ENCODE measurements around the gene GAB2.
"Not testable (repeated sequence)": the region's sequence is repeated elsewhere in the genome, so short reads cannot be mapped to it uniquely, and the experiment has no call there.

The GAB2 gene

DNA sequence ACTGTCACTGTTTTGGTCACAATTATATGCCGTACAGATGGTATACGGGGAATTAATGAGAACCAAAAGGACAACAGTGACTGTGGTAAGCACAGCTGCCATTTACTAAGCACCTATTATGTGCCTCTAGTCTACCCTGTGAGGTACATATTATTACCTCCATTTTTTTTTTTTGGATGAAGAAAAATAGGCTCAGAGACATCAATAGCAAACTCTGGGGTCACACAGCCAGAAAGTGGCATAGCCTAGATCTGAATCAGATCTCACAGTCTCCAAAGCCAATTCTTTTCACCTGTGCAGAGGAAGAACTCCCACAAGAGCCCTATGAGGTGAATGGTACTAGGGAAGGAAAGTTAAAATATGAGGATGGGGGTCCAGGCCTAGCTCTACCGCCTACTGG is 160.0 kb downstream of the GAB2 start:
- in situ Hi-C loops (cut with MboI; ENCODE audit: low sequenced_read_pairs) = no loop called here

DNA sequence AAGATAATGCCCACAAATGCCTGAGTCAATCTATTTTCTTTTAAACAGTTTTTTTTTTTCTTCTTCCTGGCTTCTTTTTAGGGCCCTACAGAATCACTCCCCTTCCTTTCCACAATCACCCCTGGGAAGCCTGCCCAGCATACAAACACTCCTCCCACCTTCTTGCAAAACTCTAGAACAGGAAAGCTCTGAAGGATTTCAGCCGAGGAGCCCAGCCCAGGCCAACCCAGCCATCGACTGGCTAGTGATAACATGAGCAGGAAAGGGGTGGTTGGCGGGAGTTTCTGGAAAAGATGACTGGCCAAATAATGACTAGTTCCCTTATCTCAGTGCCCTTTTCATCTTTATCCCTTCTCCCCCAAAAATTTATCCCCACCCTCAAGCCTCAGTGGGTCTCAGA is 160.7 kb downstream of the GAB2 start:
- in situ Hi-C loops (cut with MboI; ENCODE audit: low sequenced_read_pairs) = no loop called here

DNA sequence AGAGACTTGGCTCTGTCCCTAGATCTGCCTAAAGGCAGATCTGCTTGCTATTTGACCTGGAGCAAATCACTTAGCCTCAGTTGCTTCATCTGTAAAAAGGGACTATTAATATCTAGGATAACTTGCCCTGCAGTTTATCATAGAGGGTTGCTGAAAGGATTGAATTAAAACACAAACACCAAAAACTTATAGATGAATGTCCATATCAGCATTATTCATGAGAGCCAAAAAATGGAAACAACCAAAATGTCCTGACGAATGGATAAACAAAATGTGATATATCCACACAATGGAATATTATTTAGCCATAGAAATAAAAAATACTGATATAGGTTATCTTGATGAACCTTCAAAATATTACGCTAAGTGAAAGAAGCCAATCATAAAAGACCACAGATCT is 161.7 kb downstream of the GAB2 start:
- in situ Hi-C loops (cut with MboI; ENCODE audit: low sequenced_read_pairs) = no loop called here

GRCh38 chr11:78254268-78254667 is 163.4 kb downstream of the GAB2 start:
- in situ Hi-C loops (cut with MboI; ENCODE audit: low sequenced_read_pairs) = no loop called here

DNA sequence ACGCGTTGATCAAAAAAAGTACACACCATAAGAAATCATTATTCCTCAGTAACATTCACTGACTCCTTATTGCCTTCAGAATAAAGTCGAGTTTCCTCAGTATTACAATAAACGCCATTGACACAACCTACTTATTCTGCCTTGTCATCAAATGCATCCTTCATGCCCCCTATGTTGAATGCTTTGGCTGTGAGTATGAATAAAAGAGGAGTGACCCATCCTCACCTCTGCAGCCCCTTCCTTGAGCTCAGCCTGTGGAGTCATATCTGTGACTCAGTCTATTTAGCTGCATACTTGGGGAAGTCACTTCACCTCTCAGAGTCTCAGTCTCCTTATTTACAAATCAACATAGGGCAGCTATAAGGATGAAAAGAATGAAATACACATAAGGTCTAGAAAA is 163.8 kb downstream of the GAB2 start:
- in situ Hi-C loops (cut with MboI; ENCODE audit: low sequenced_read_pairs) = no loop called here

DNA sequence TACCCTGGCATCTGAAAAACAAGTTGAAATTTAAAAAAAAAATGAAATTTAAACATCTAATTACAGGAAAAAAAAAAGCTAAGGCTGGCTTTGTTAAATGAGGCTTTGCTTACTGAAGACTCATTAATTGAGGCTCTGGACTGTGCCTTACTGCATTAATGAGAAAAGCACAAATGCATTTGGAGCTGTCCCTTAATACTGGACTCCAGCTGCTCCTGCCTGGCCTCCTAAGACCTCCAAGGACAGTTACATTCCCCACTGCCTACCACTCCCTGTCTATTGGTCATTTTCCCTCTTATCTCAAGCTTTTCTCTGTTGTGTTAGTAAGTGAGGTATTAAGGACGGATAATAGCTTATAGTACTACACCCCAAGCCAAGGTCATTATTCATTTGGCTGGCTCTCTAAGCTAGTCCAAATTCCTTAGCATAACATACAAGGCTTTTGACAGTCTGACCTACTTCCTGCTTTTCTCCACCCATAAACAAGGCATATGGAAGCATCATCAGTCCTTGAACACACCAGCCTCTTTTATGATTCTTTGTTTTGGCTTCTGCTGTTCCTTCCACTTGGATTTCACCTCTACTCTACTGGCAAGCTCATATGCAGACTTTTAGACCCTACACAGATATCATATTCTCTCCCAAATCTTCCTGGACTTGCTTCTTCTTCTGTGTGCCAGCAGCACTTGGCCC is 166.4 kb downstream of the GAB2 start:
- in situ Hi-C loops (cut with MboI; ENCODE audit: low sequenced_read_pairs) = no loop called here

GRCh38 chr11:78250099-78250498 is 167.5 kb downstream of the GAB2 start:
- in situ Hi-C loops (cut with MboI; ENCODE audit: low sequenced_read_pairs) = no loop called here

GRCh38 chr11:78248903-78249302 is 168.7 kb downstream of the GAB2 start:
- in situ Hi-C loops (cut with MboI; ENCODE audit: low sequenced_read_pairs) = no loop called here

GRCh38 chr11:78248191-78248590 is 169.4 kb downstream of the GAB2 start:
- in situ Hi-C loops (cut with MboI; ENCODE audit: low sequenced_read_pairs) = no loop called here

GRCh38 chr11:78244546-78245255 is 172.9 kb downstream of the GAB2 start:
- in situ Hi-C loops (cut with MboI; ENCODE audit: low sequenced_read_pairs) = no loop called here

GRCh38 chr11:78244080-78244479 is 173.5 kb downstream of the GAB2 start:
- in situ Hi-C loops (cut with MboI; ENCODE audit: low sequenced_read_pairs) = no loop called here

GRCh38 chr11:78241475-78241874 is 176.1 kb downstream of the GAB2 start:
- in situ Hi-C loops (cut with MboI; ENCODE audit: low sequenced_read_pairs) = no loop called here

DNA sequence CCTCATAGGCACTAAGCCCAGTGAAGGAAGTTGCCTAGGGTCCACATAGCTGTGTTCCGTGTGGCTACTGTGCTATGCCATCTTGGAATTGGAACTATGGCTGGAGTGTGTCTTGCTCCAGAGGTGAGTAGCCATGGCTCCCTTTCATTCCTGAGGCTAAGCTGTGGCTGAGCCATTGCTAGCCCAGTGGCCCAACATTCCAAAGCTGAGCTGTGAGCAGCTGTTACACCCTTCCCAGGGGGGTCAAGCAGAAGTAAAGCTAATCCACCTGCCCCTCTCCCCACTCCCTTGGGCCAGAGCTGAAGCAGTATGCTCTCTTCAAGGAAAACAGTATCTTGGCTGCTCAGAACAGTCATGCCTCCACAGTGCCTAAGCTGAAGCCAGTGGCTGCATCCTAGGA is 177.8 kb downstream of the GAB2 start:
- in situ Hi-C loops (cut with MboI; ENCODE audit: low sequenced_read_pairs) = no loop called here

DNA sequence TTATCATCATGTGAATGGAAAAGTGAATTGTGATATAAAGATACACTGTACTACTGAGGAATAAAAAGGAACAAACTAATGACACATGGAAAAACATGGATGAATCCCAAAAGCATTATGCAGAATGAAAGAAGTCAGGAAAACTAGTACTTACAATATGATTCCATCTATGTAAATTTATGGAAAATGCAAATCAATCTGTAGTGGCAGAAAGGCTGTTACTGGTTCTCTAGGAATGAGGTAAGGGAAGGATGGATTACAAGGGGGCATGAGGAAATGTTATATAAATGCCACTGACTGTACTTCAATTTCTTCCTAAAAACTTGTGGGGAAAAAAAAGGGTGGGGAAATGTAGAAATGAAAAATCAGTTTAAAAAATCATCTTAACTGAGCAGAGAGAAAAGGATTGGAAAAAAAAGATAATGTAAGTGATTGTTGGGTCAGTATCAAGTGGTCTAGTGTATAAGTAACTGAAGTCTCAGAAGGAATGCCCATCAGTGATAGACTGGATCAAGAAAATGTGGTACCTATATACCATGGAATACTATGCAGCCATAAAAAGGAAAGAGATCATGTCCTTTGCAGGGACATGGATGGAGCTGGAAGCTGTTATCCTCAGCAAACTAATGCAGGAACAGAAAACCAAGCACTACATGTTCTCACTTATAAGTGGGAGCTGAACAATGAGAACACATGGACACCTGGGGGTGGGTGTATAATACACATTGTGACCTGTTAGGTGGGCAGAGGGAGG is 180.2 kb downstream of the GAB2 start:
- in situ Hi-C loops (cut with MboI; ENCODE audit: low sequenced_read_pairs) = no loop called here

DNA sequence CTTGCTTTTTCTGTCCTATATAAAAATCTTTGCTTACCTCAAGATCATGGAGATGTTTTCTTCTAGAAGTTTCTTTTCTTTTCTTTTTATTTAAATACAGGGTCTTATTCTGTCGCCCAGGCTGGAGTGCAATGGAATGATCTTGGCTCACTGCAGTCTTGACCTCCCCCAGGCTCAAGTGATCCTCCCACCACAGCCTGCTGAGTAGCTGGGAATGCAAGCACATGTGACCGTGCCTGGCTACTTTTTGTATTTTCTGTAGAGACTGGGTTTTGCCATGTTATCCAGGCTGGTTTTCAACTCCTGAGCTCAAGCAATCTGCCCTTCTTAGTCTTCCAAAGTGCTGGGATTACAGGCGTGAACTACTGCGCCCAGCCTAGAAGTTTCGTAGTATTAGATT is 183.6 kb downstream of the GAB2 start:
- in situ Hi-C loops (cut with MboI; ENCODE audit: low sequenced_read_pairs) = no loop called here

DNA sequence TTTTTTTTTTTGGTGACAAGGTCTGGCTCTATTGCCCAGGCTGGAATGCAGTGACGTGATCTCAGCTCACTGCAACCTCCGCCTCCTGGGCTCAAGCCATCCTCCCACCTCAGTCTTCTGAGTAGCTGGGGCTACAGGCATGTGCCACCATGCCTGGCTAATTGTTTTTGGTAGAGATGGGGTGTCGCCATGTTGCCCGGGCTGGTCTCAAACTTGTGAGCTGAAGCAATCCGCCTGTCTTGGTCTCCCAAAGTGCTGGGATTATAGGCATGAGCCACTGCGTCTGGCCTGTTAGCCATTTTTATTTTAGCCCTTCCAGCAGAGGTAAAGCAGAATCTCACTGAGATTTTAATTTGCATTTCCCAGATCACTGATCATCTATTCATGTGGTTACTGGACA is 184.6 kb downstream of the GAB2 start:
- in situ Hi-C loops (cut with MboI; ENCODE audit: low sequenced_read_pairs) = not testable (repeated sequence)

DNA sequence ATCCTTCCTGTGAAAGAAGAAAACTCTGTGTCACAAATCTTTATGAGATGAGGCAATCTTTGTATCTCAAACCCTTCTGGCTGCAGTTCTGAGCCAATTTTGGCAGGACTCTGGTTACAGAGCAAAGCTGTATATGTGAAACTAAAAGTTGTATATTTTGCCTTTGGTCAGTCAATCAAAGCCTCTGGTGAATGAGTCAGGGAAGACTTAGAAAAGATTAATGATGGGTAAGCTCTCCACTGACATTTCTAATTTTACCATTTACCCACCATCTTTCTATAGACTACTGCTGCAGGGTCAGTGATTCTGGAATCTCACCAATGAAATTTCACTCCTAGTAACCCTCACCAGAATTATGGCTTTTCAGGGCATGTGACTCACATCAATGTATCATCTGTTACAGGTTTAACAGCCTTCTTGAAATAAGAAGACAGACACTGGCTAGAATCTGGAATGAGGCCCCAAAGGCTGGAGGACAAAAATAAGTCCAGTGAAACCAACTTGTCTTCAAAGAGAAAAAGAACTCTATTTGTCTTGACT is 185.6 kb downstream of the GAB2 start:
- in situ Hi-C loops (cut with MboI; ENCODE audit: low sequenced_read_pairs) = no loop called here

DNA sequence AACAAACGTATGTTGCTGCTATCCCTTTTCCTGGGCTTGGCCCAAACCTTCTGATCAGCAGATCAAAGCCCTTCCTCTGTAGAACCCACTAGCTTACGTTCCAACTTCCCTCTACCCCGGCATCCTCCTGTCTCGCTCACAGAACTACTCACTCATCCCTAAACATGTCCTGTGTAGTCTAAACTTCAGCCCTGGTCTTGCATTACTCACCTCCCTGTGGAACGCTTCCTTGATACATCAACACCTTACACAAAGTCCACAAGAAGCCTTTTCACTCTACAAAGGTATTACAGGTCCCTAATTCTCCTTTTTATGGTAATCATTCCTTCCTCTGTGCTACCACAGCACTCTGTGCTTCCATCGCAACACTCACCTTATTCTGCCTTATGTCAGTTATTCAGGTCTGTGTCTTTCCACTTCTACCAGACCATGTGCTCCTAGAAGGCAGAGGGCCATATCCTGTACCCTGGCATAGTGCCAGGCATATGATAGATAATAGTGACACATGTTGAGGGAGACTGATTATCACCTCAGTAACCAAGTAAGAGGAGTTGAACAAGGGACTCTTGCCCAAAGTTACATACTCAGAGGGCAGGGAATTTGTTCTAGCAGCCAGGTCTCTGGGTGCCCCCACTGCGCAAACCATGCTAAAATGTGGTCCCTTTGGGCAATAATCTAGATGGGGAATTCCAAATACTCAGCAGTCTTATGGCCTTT is 187.3 kb downstream of the GAB2 start:
- in situ Hi-C loops (cut with MboI; ENCODE audit: low sequenced_read_pairs) = no loop called here

DNA sequence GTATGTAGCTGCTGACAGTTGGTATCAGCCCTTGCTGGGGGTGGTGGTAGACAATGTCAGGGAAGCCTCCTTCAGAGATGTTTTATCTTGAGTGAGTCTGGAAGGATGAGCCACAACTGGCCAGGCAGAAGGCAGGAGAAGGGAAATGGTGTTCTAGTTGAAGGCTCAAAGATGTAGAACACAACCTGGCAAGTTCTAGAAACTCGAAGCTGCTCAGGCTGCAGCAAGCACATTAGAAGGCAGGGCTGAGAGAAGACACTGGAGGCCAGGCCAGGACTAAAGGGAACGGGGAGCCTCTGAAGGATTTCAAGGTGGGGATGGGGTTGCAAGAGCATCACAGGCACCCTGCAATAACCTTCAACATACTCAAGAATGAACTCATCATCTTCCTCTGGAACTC is 188.5 kb downstream of the GAB2 start:
- in situ Hi-C loops (cut with MboI; ENCODE audit: low sequenced_read_pairs) = no loop called here

DNA sequence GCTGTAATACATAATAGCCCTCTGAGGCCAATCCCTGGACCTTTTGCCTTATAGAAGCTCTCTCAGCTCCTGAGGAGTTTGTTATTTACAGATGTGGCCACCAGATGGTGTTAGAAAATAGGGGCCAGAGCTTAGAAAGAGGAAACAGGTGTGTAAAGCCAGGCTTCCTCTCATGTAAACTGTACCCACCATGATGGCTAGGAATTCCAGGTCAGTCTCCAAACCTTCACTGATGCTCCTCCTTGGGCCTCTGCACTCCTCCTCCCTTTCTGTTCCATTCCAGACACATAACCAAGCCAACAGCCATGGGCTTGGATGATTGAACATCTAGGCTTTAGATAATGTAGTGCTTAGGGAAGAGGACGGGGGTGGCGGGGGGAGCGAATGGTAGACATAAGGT is 189.2 kb downstream of the GAB2 start:
- in situ Hi-C loops (cut with MboI; ENCODE audit: low sequenced_read_pairs) = no loop called here

DNA sequence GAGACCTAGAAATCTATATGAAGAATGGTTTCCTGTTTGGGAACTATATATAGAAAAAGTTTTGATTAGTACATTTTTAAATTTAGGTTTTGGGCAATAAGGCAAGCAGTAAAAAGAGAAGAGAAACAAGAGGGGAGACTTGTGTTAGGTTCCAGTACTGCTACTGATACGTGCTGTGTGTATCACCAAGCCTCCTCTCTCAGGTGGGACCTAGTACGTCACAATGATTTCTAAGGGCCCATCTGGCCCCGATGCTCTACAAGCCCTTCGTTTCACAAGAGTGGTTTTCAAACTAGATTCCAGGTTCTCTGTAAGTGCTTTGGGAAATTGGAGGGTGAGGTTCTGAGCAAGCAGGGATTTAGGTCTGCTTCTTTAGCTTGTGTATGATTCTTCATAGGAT is 189.7 kb downstream of the GAB2 start:
- in situ Hi-C loops (cut with MboI; ENCODE audit: low sequenced_read_pairs) = no loop called here
